ENCODE results near the gene GPR75.

DNA sequence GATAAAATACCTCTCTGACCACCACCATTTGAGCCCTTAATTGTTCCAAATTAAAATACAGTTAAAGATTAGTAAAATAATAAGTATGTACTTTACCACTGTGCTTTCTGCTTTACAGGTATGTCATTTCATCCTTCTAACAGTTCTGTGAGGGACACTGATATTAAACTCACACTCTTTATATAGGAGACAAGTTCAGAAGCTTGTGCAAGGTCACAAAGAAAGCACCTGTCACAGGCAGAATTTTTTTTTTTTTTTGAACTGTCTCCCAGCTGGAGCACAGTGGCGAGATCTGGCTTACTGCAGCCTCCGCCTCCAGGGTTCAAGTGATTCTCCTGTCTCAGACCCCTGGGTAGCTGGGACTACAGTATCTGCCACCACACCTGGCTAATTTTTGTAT, 21.6 kb upstream of the GPR75 start:
- TF ChIP-seq, protein P1, sequence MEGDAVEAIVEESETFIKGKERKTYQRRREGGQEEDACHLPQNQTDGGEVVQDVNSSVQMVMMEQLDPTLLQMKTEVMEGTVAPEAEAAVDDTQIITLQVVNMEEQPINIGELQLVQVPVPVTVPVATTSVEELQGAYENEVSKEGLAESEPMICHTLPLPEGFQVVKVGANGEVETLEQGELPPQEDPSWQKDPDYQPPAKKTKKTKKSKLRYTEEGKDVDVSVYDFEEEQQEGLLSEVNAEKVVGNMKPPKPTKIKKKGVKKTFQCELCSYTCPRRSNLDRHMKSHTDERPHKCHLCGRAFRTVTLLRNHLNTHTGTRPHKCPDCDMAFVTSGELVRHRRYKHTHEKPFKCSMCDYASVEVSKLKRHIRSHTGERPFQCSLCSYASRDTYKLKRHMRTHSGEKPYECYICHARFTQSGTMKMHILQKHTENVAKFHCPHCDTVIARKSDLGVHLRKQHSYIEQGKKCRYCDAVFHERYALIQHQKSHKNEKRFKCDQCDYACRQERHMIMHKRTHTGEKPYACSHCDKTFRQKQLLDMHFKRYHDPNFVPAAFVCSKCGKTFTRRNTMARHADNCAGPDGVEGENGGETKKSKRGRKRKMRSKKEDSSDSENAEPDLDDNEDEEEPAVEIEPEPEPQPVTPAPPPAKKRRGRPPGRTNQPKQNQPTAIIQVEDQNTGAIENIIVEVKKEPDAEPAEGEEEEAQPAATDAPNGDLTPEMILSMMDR (IDR thresholded peaks at IDR 0.05), result no peak
- TF ChIP-seq POLR2A (IDR thresholded peaks at IDR 0.05; ENCODE audit: low read depth), result no peak
